Measurements from ENCODE around the gene CLDN5.

Gene CLDN5, protein sequence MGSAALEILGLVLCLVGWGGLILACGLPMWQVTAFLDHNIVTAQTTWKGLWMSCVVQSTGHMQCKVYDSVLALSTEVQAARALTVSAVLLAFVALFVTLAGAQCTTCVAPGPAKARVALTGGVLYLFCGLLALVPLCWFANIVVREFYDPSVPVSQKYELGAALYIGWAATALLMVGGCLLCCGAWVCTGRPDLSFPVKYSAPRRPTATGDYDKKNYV

DNA sequence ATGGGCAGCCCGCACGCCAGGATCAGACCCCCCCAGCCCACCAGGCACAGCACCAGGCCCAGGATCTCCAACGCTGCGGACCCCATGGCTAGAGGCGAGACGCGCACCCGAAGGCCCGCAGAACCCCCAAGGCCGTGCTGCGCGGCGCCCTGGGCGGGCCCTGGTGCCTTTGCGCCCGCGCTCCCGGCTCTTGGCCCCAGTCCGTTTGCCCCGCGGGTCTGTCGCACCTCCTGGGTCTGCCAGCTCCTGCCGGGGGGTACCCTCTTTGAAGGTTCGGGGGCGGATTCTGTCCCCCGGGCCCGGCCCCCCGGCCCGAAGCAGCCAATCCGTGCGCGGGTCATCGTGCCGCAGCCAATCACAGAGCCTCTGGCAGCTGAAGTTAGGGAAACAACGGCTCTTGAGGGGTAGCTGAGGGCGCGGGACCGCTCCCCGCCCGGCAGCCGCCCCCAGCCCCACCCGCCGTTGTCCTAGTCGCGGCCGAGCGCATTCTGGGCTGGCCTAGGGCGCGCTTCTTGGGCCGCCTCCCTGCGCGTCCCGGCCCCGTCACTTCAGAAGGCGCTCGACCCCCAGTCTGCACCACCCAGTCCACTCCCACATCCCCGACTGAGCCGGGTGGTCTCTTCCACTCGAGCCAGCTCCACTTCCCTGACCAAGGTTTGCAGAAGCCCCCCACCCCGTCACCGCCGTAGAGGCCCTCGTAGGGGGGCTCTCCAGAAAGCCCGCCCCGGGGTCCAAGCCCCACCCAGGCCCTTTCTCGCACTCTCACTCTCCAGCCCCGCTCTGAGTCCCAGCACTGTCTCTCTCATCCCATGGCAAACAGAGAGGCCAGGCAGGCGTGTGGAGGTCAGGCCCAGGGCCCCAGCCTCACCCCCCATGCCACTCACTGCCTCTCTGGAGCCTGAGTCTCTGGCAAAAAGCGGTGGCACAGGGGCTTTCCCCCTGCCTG lies at the start of gene CLDN5:
Gene CLDN5 (minus strand): TSS at position 241 of the 946 bp plus-strand sequence. CDS start 155 bp downstream, at position 86.
- no peaks in the 10 kb centered on the region for H3K36me3 ChIP-seq (ENCODE audit: insufficient read depth, low read length)
- peak within 1 kb of the TSS; percentile 68 for H3K4me3 ChIP-seq
- no peak; the same call in 1 of the 2 replicates for TF ChIP-seq POLR2AphosphoS5 (IDR thresholded peaks at IDR 0.05; ENCODE audit: borderline replicate concordance, low read depth, low read length)
- TF ChIP-seq EZH2 (IDR thresholded peaks at IDR 0.05): no peak
- no peak for TF ChIP-seq FOXP2 (optimal IDR thresholded peaks at IDR 0.05; ENCODE audit: control extremely low read depth, extremely low read length, insufficient read depth)
- H3K9me3 ChIP-seq (ENCODE audit: low read depth, low read length): no peaks in the 10 kb centered on the region
- no peak within 1 kb of the TSS for H3K9ac ChIP-seq (ENCODE audit: insufficient read length)
- DNase-seq (ENCODE audit: low read depth, low spot score): no peak
- H3K27ac ChIP-seq: no peak within 1 kb of the TSS

GRCh38 chr22:19571995-19572394 lies 47.8 kb upstream of the CLDN5 start:
- H3K4me3 ChIP-seq: no peak overlapping the region
- TF ChIP-seq FOXP2 (optimal IDR thresholded peaks at IDR 0.05; ENCODE audit: control extremely low read depth, extremely low read length, insufficient read depth) (no peak), POLR2AphosphoS5 (IDR thresholded peaks at IDR 0.05; ENCODE audit: borderline replicate concordance, low read depth, low read length) (no peak), EZH2 (IDR thresholded peaks at IDR 0.05) (no peak)
- H3K36me3 ChIP-seq (ENCODE audit: insufficient read depth, low read length): no peaks in the 10 kb centered on the region
- no peak overlapping the region for H3K9ac ChIP-seq (ENCODE audit: insufficient read length)
- DNase-seq (ENCODE audit: low read depth, low spot score): no peak
- H3K27ac ChIP-seq: no peak overlapping the region
- H3K9me3 ChIP-seq (ENCODE audit: low read depth, low read length): no peaks in the 10 kb centered on the region

DNA sequence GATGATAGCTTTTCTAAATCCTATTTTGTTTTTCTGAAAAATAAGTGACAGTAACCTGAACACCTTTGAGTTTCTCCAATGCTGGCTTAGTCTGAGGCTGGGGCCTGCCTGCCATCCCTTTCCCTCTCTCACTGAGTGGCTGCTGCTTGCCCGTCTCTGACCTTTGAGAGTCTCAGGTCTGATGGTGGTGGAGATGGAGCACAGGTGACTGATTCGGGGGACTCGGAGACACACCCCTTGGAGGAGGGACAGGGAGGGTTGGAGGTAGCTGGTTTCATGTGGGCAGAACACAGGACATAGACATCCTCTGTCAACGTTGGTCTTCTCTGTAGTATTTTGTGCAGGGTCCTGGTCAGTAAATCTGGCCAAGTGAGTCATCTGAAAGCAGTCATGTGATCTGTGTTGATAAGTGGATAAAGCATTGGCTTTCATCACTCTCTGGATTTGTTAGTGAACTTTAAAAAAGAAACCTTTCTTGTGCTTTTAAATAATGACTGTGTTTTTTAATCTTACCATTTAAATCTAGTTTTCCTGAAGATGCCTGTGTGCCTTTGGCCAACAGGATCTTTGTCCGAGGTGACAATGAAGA lies 47.1 kb upstream of the CLDN5 start:
- H3K36me3 ChIP-seq (ENCODE audit: insufficient read depth, low read length): no peaks in the 10 kb centered on the region
- no peak for TF ChIP-seq EZH2 (IDR thresholded peaks at IDR 0.05)
- TF ChIP-seq FOXP2 (optimal IDR thresholded peaks at IDR 0.05; ENCODE audit: control extremely low read depth, extremely low read length, insufficient read depth): no peak
- TF ChIP-seq POLR2AphosphoS5 (IDR thresholded peaks at IDR 0.05; ENCODE audit: borderline replicate concordance, low read depth, low read length): no peak
- H3K9me3 ChIP-seq (ENCODE audit: low read depth, low read length): no peaks in the 10 kb centered on the region
- no peak overlapping the region for H3K27ac ChIP-seq
- DNase-seq (ENCODE audit: low read depth, low spot score): no peak
- no peak overlapping the region for H3K9ac ChIP-seq (ENCODE audit: insufficient read length)
- H3K4me3 ChIP-seq: no peak overlapping the region

DNA sequence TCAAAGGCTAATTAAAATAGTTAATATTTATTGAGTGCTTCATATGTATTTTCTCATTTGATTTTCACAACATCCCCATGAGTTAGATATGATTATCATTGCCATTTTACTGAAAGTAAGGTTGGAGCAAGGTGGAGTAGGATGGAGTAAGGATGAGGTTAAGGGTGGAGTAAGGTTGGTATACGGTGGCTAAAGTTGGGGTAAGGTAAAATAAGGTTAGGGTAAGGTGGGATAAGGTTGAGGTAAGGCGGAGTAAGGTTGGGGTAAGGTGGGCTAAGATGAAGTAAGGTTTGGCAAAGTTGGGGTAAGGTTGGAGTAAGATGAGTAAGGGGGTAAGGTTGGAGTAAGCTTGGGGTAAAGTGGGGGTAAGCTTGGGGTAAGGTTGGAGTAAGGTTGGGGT lies 45.8 kb upstream of the CLDN5 start:
- H3K4me3 ChIP-seq: no peak overlapping the region
- H3K9me3 ChIP-seq (ENCODE audit: low read depth, low read length): no peaks in the 10 kb centered on the region
- DNase-seq (ENCODE audit: low read depth, low spot score): no peak
- no peak for TF ChIP-seq FOXP2 (optimal IDR thresholded peaks at IDR 0.05; ENCODE audit: control extremely low read depth, extremely low read length, insufficient read depth)
- TF ChIP-seq POLR2AphosphoS5 (IDR thresholded peaks at IDR 0.05; ENCODE audit: borderline replicate concordance, low read depth, low read length): no peak
- TF ChIP-seq EZH2 (IDR thresholded peaks at IDR 0.05): no peak
- H3K36me3 ChIP-seq (ENCODE audit: insufficient read depth, low read length): no peaks in the 10 kb centered on the region
- H3K27ac ChIP-seq: no peak overlapping the region
- no peak overlapping the region for H3K9ac ChIP-seq (ENCODE audit: insufficient read length)

DNA sequence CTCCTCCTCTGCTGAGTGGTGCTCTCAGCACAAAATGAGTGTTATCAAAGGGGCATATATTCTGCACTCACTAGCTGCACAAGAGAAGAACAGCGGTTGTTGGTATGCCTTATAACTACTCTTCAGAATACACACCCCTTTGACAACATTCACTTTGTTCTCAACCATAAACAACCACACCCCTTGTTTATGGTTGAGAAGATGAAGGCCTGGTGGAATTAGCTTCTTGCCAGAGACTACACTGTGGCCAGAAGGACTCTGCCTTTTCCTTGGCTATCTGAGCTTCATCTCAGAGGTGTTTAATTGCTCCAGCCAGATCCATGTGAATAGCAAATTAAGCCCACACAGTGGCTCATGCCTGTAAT lies 45.0 kb upstream of the CLDN5 start:
- Histone ChIP-seq H3K9me3 (ENCODE audit: low read depth, low read length) (no peaks in the 10 kb centered on the region), H3K36me3 (ENCODE audit: insufficient read depth, low read length) (no peaks in the 10 kb centered on the region), H3K27ac (no peak overlapping the region), H3K9ac (ENCODE audit: insufficient read length) (no peak overlapping the region), H3K4me3 (no peak overlapping the region)
- no peak for DNase-seq (ENCODE audit: low read depth, low spot score)
- no peak for TF ChIP-seq EZH2 (IDR thresholded peaks at IDR 0.05)
- TF ChIP-seq POLR2AphosphoS5 (IDR thresholded peaks at IDR 0.05; ENCODE audit: borderline replicate concordance, low read depth, low read length): no peak
- no peak for TF ChIP-seq FOXP2 (optimal IDR thresholded peaks at IDR 0.05; ENCODE audit: control extremely low read depth, extremely low read length, insufficient read depth)

DNA sequence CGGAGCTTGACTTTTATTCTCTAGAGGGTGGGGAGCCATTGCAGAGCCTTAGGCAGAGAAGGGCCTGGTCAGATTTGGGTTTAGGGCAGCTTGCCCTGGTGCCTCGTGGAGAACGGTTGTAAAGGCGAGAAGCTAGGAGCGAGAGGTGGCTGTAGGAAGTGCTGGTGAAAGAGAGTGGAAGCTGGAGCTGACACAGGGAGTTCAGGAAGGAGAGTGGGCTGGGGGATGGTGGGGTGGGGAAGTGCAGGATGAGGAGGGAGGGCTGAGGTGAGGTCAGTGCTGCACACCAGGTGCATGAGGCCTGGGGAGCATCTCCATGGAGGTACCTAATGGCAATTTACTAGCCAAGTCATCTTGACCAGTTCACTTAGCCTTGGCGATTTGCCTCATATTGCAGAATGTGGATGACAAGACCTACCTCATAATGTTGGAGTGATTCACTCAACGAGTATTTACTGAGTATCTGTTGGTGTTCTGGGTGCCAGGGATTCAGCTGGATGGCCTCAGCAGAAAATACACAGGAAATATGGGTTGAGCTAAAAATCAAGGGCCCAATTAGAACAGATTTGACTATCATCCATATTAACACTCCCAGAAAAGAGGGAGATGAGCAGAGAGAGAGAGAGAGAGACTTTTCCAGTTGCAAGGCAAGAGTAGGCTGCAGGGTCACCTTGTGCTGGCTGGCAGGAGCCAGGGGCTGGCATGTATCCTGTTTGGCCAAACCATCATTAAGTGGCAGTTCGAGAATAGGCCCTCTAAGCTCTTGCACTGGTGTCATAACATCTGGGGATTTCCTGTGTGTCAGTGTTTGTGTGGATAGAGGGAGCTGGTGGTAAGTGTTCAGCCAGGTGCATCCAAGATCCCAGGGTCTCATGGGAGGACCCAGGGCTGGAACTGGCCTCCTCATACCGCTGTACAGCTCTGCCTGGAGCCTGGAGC lies 44.4 kb upstream of the CLDN5 start:
- no peak for DNase-seq (ENCODE audit: low read depth, low spot score)
- Histone ChIP-seq H3K4me3 (no peak overlapping the region), H3K9me3 (ENCODE audit: low read depth, low read length) (no peaks in the 10 kb centered on the region), H3K9ac (ENCODE audit: insufficient read length) (no peak overlapping the region), H3K27ac (no peak overlapping the region), H3K36me3 (ENCODE audit: insufficient read depth, low read length) (no peaks in the 10 kb centered on the region)
- TF ChIP-seq EZH2 (IDR thresholded peaks at IDR 0.05) (no peak), FOXP2 (optimal IDR thresholded peaks at IDR 0.05; ENCODE audit: control extremely low read depth, extremely low read length, insufficient read depth) (no peak), POLR2AphosphoS5 (IDR thresholded peaks at IDR 0.05; ENCODE audit: borderline replicate concordance, low read depth, low read length) (no peak)

GRCh38 chr22:19567157-19568009 lies 43.2 kb upstream of the CLDN5 start:
- no peak for TF ChIP-seq FOXP2 (optimal IDR thresholded peaks at IDR 0.05; ENCODE audit: control extremely low read depth, extremely low read length, insufficient read depth)
- no peak for TF ChIP-seq EZH2 (IDR thresholded peaks at IDR 0.05)
- TF ChIP-seq POLR2AphosphoS5 (IDR thresholded peaks at IDR 0.05; ENCODE audit: borderline replicate concordance, low read depth, low read length): no peak
- Histone ChIP-seq H3K36me3 (ENCODE audit: insufficient read depth, low read length) (no peaks in the 10 kb centered on the region), H3K27ac (no peak overlapping the region), H3K4me3 (no peak overlapping the region), H3K9ac (ENCODE audit: insufficient read length) (no peak overlapping the region), H3K9me3 (ENCODE audit: low read depth, low read length) (no peaks in the 10 kb centered on the region)
- no peak for DNase-seq (ENCODE audit: low read depth, low spot score)
